LNCaP clone FGC (cell line): ENCODE measurements around the gene PHF23.

Experiments used
- DNase-seq: peaks from one replicate; pipeline ENCODE4 v3.0.0-alpha.2; 2011; ENCODE audit warnings: low read depth
- H3K4me3 ChIP-seq: 2 replicates; pipeline ENCODE4 v1.5.1; 2011; ENCODE audit warnings: mild to moderate bottlenecking, low read depth, low read length, control low read depth
- TF ChIP-seq, protein P1 (sequence below): IDR thresholded peaks from 2 replicates; pipeline ENCODE4 v1.5.1; 2012; ENCODE audit warnings: mild to moderate bottlenecking; ENCODE audit not compliant: control insufficient read depth, insufficient read depth; ENCODE audit errors: extremely low read depth

PHF23 gene

DNA sequence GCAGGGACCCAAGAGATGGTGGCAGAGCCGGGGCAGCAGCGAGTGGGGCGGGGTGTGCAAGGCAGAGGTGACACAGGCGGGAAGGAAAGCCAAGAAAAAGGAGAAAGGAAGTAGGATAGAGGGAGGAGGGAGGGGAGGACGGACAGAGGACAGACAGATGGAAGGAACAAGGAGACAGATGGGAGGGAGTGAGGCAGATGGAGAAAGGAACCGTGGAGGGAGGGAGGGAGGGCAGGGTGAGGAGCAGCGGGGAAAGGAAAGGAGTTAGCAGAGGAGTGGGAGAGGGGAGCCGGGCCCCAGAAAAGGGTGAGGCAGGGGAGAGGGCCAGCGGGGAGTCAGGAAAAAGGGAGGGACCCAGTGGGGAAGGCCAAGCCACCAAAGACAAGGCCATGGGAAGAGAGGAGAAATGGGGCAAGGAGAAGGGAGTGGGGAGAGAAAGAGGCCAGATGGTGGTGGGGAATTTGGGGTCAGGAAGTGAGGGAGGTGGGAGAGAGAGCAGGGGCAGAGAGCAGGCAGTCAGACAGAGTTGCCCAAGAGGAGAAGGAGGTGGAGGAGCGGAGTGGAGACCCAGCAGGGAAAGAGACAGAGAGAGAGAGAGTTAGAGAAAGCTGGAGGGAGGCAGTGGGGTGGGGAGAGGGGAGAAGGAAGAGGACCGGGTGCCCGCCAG is 46.9 kb downstream of the PHF23 start:
- no peak overlapping the region for H3K4me3 ChIP-seq
- TF ChIP-seq, protein P1, sequence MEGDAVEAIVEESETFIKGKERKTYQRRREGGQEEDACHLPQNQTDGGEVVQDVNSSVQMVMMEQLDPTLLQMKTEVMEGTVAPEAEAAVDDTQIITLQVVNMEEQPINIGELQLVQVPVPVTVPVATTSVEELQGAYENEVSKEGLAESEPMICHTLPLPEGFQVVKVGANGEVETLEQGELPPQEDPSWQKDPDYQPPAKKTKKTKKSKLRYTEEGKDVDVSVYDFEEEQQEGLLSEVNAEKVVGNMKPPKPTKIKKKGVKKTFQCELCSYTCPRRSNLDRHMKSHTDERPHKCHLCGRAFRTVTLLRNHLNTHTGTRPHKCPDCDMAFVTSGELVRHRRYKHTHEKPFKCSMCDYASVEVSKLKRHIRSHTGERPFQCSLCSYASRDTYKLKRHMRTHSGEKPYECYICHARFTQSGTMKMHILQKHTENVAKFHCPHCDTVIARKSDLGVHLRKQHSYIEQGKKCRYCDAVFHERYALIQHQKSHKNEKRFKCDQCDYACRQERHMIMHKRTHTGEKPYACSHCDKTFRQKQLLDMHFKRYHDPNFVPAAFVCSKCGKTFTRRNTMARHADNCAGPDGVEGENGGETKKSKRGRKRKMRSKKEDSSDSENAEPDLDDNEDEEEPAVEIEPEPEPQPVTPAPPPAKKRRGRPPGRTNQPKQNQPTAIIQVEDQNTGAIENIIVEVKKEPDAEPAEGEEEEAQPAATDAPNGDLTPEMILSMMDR, result no peak
- no peak for DNase-seq

DNA sequence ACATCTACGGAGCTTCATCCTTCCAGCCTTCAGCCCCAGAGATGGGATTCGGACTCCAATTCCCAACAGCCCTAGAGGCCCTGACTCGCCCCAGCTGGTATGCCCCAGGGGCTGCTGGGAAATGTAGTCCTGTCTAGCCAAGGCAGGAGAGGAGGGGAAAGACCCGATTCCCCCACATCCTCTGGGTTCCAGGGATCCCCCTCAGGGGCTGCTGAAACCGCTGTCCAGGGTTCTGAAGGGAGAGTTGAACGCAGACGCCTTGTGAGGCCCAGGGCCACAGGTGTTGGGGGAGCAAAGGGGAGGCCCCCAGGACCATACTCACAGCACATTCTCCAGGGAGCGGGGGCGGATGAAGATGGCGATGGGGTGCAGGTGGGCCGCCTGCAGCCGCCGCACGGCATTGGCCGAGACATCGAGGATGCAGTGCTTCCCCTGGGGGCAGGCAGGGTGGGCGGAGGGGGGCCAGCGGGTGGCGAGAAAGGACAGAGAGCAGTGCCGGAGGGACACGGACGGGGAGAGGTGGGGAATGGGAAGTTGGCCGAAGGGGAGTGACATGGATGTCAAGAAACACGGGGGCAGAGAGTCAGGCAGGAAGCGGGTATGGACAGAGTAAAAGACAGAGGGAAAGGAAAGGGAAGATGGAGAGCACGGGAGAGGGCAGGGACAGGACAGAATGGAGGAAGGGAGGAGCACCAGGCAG is 47.5 kb downstream of the PHF23 start:
- TF ChIP-seq, protein P1, result no peak
- H3K4me3 ChIP-seq, result no peak overlapping the region
- no peak for DNase-seq

DNA sequence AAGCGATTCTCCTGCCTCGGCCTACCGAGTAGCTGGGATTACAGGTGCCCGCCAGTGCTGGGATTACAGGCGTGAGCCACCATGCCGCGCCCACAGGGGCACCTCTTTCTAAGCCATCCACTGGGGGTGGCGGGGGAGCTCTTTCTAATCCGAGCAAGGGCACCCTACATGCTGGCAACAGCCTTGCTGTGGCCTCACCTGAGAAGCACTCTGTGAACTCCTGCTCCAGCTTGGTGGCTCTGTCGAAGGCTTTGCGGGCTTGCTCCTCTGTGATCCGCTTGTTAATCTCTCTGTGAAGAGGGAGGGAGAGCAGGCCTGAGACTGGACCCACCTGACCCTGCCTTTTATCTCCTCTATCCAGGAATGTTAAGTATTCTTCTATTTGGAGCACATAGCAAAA is 48.2 kb downstream of the PHF23 start:
- TF ChIP-seq, protein P1, result no peak
- no peak overlapping the region for H3K4me3 ChIP-seq
- DNase-seq, result no peak

DNA sequence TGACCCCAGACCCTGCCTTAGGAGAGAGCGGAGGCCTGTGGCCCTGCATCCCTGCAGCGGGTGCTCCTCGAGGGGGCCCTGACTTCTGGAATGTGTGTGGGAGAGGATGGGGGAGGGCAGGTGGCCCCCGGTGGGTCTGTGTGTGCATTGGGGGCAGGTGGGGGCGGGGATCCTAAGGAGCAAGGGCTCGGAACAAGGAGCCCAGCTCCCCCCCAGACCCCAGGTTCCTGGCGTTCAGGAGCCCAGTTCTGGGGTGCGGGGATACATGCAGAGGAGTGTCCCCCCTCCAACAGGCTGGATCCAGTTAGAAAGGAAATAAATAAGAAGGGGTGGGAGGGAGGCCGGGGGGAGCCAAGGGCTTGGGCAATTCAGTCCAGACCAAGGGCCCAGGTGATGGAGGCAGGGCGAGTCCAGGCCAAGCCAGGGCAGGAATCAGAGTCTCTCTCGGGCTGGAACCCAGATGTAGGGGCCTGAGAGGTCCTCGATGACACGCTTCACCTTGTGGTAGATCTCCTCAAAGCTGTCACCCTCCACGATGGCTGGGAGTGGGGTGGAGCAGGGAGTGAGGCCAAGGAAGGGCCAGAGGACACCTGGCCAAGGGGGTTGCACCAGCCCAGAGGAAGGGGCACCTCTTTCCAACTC is 48.9 kb downstream of the PHF23 start:
- TF ChIP-seq, protein P1, result no peak
- no peak overlapping the region for H3K4me3 ChIP-seq
- no peak for DNase-seq

DNA sequence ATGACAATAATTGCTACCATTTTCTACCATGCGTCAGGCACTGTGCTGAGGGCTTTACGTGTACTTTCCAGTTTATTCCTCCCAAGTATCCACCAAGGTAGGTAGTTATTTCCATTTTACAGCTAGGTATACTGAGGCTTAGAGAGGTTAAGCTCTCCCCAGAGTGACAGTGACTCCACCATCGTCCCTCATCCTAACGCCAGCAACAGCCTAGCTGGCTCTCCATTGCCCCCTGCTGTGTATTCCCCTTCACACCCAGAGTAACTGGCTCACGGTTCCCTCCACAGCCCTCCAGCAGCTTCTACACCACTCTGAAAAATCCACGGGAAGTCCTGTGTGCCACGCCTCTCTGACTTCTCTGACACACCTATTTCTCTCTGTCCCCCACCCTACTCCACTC is 53.0 kb downstream of the PHF23 start:
- TF ChIP-seq, protein P1, result peak; percentile 13; the same call in 1 of the 2 replicates
- H3K4me3 ChIP-seq, result no peak overlapping the region
- no peak for DNase-seq
